T follicular helper cell (primary cell): Measurements from ENCODE around the gene COL4A2.
"Not testable (repeated sequence)": the region's sequence is repeated elsewhere in the genome, so short reads cannot be mapped to it uniquely, and the experiment has no call there.

Experiments
- DNase-seq: peaks from one replicate; pipeline ENCODE4 v3.0.0-alpha.2; 2020; ENCODE audit warnings: low read depth

COL4A2 gene

DNA sequence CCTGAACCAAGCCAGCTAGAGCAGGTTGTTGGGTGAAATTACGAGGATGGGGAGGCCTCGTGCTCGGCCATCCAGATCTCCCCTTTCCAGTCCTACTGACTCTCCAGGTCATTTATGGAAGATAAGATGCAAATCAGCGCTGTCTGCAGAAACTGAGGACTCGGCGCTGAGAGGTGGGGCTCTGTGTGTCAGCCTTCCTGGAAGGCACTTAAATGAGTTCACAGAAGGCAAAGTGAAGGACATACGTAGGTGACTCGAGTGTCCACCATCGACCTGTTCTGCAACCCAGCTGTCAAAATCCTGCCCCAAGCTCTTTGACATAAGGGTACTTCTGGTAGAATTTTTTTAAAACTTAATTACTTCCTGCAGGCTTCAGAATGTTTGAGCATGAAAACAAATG is 168.0 kb downstream of the COL4A2 start:
- DNase-seq = no peak

- DNase-seq = no peak
Measured at GRCh38 chr13:110475550-110476219, 168.6 kb downstream of the COL4A2 start.

GRCh38 chr13:110476220-110476617 is 169.1 kb downstream of the COL4A2 start:
- no peak for DNase-seq

- DNase-seq = no peak
Measured at GRCh38 chr13:110477706-110478245, 170.7 kb downstream of the COL4A2 start.

GRCh38 chr13:110478405-110479214 is 171.5 kb downstream of the COL4A2 start:
- no peak for DNase-seq

DNA sequence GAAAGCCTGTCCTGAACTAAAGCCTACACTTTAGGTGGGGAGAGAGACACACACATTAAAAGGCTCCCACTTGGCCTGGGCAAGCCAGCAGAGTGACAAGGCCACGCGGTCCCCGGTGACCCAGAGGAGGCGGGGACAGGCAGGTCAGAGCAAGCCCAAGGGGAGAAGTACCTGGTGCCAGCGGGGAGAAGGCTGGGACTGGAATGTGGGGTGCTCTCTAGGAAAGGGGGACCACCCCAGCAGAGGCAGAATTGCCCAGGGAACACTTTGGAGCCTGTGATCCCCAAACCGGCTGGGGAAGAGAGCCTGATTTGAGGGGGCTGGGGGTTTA is 172.1 kb downstream of the COL4A2 start:
- no peak for DNase-seq

GRCh38 chr13:110479648-110480047 is 172.6 kb downstream of the COL4A2 start:
- no peak for DNase-seq

DNA sequence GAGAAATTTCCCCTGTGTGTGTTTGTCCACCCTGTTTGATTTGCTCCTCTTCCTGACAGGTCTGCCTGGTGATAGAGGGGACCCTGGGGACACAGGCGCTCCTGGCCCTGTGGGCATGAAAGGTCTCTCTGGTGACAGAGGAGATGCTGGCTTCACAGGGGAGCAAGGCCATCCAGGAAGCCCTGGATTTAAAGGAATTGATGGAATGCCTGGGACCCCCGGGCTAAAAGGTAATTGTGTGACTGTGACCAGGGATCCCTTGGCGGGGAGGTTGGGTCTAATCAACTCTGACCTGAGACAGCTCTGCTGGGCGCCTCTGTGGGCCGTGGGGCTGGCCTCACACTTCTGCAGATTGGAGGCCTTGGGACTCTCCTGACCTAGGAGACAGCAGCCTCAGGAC is 173.1 kb downstream of the COL4A2 start:
- no peak for DNase-seq

GRCh38 chr13:110483386-110483968 is 176.4 kb downstream of the COL4A2 start:
- DNase-seq = no peak

- no peak for DNase-seq
Measured at GRCh38 chr13:110484290-110485048, 177.4 kb downstream of the COL4A2 start.

DNA sequence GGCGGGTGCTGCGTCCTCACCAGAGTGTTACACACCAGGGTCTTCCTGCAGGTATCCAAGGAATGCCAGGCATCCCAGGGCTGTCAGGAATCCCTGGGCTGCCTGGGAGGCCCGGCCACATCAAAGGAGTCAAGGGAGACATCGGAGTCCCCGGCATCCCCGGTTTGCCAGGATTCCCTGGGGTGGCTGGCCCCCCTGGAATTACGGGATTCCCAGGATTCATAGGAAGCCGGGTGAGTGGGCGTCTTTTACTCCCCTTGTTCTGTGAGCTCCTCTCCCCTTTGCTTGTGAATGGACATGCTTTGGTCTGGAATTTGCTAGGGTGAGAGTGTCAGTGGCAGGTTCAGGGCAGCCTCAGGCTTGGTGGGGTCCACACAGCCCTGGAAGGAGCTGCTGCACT is 178.5 kb downstream of the COL4A2 start:
- no peak for DNase-seq

DNA sequence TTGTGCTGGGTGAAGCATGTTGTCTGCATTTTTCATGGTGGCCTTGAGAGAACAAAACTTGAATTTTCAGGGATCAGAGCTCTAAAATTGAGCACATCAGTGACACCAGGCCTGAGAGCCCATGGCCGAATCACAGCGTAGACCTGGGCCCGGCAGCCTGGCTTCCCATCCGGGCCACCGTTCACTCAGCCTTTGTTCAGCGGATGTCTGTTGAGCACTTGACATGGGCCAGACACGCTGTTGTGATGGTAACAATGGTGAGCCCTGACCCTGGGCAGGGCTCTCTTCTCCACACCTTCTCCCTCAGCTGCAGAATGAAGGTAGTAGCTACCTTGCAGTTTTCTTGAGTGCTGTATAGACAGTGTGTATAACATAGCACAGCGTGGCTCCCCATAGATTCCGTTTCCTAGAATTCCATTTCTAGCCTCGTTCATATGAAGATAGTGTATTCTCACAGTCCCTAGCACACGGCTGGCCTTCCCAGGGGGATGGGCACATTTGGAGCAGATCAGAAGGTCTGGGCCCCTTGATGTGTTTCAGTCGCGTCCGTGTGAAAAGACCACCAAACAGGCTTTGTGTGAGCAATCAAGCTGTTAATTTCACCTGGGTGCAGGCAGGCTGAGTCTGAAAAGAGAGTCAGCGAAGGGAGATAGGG is 179.1 kb downstream of the COL4A2 start:
- DNase-seq = no peak

DNA sequence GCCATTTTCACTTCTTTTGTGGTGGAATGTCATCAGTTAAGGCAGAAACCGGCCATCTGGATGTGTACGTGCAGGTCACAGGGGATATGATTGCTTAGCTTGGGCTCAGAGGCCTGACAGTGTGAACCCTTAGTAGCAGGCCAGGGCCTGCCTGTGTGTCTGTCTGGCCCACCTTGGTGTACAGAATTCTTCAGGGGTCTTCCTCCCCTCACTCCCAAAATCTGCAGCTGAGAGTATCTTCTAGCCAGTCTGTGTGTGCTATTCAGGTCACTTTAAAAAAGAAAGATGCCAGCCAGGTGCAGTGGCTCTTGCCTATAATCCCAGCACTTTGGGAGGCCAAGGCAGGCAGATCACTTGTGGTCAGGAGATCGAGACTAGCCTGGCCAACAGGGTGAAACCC is 179.8 kb downstream of the COL4A2 start:
- DNase-seq = not testable (repeated sequence)

DNA sequence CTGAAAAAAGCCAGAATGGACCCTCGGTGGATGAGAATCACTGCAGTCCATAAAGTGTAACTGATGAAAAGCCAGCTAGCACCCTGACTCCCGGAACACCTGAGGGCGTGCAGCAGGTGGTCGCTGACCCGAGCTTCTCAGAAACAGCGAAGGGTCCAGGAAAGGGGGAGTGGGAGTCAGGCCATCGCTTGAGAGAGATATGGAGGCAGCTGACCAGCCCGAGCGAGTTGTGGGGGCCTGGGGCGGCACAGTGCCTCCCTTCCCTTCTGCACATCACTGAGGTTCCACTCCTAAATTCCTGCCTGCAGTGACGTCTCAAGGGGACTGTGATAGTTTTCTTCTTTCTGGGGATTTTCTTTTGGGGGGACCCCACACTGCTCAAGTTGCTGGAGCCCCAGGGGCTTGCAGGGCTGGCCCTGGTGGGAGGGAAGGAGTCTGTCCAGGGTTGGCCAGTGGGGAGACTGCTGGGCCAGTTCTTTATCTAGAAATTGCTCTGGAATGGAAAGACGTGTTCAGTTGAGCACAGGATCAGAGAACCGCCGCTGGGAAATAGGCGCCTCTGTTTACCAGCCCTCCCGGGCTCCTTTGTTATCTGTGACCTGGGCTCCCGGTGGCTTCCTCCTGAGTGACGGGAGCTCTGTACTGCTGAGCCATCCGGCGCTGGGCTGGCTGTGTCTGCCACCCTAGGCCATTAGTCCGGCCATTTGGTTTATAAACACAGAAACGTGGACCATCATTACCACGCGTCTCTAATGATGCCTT is 183.1 kb downstream of the COL4A2 start:
- no peak for DNase-seq

GRCh38 chr13:110491869-110492678 is 185.0 kb downstream of the COL4A2 start:
- DNase-seq = no peak

DNA sequence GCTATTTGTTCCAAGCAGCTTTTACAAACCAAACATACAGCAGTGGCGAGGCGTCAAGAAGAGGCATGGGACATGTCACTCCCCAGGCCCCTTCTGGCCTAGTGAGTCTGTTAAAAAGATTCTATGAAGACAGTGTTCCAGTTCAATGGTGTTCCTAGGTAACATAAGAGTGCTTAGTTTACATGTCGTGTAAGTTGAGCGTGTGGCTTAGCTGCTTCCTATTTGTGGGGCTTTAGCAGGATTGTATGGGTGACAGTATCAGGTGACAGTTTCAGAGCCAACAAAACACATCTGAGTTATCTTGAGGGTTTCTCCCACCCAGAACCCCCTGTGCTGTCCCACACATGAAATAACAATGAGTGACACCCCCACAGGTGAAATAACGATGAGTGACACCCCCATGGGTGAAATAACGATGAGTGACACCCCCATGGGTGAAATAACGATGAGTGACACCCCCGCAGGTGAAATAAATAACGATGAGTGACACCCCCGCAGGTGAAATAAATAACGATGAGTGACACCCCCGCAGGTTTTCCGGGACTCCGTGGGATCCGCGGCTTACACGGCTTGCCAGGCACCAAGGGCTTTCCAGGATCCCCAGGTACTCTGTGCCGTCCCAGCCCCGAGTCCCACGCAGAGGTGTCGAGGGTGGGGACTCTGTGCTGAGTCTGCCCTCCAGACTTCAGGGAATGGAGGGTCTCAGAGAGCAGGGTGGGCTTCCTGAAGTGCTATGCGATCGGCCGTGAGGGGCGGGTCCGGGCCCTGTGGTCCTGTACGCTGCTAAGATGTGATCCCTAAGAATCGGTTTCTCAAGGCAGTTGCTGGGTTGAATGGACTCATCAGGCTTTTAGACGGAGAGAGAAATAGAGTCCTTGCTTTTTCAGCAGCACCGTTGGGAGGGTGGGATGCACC is 185.9 kb downstream of the COL4A2 start:
- DNase-seq = no peak

- no peak for DNase-seq
Measured at GRCh38 chr13:110493613-110494012, 186.5 kb downstream of the COL4A2 start.

DNA sequence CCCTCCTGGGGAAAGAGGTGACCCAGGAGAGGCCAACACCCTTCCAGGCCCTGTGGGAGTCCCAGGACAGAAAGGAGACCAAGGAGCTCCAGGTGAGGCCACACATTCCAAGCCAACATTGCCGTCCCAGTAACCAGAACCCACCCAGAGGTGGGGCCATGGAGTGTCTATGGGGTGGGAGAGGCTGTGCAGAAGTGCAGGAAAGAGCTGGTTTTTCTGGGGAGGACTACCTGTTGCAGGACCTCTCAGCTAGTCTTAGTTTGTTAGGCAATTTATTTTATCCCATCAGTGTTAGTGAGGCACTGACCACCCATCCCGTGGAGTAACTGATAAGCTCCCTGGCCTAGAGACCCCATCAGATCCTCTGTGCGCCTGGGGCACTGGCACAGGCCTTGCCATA is 188.3 kb downstream of the COL4A2 start:
- no peak for DNase-seq

DNA sequence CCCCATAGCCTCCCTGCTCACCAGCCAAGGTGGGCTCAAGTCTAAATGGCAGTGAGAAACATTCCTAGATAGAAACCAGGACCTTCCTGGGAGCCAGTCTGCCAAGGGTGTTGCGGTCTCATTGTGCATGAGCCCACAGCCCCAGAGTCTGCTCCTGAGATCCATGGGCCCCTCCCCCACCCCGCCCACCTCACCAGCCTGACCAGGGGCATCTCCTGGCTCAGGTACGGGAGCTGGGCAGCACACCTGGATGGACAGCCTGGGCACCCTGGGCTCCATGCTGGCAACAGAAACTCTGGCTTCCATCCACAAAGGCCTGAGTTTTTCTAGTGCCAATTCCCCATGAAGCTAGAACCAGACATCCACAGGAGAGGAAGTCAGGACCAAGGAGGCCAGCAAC is 188.8 kb downstream of the COL4A2 start:
- no peak for DNase-seq
